Skin of body (tissue), 2 donors: ENCODE measurements around the gene CST2. TPM values are rescaled to one million over a fixed set of nuclear protein-coding genes. Genes with fewer than 3 reads are reported as not detected.
"Not testable (repeated sequence)": the region's sequence is repeated elsewhere in the genome, so short reads cannot be mapped to it uniquely, and the experiment has no call there.

Experiments
- DNase-seq: peaks from one replicate; lab custom pipeline; 2025; lab: John Stamatoyannopoulos, UW
- total RNA-seq: library from RNA; depleted of rRNA; stranded (reverse); fragments of >200 nt; gene quantifications from one replicate; pipeline ENCODE4 v1.2.3, GENCODE V29; 2014

The CST2 gene
- total RNA-seq, 1 donor from 2014 or later = not detected

DNA sequence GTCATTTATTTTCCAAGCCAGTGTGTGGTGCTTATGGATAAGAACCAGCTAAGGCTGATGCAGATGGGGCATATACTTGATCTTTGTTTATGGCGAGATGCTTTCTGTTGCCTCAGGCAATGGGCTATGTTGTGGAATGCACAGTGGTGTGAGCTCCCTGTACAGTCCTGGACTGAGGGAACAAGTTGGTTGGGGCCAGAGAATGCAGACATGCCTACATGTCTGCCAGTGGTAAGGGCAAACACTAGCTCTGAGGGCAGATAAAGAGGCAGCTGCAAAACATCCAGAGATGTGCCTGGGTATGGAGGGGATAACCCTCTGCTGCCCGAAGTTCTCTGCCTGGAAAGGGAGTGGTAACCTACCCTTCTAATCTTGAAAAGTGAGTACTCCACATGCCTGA, 16.2 kb downstream of the CST2 start:
- DNase-seq = not testable (repeated sequence)

DNA sequence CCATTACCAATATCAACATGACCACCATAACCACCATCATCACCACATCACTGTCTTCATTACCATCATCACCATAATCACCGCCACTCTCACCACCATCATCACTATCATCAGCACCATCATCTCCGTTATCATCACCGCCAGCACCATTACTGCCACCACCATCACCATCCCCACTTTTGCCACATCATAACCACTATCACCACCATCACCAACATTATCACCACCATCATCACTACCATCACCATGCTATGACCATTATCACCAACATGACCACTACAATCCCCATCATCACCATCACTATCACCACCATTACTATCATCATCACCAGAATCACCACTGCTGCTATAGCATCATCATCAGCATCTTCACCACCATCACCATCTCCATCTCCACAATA, 25.7 kb downstream of the CST2 start:
- DNase-seq = no peak

DNA sequence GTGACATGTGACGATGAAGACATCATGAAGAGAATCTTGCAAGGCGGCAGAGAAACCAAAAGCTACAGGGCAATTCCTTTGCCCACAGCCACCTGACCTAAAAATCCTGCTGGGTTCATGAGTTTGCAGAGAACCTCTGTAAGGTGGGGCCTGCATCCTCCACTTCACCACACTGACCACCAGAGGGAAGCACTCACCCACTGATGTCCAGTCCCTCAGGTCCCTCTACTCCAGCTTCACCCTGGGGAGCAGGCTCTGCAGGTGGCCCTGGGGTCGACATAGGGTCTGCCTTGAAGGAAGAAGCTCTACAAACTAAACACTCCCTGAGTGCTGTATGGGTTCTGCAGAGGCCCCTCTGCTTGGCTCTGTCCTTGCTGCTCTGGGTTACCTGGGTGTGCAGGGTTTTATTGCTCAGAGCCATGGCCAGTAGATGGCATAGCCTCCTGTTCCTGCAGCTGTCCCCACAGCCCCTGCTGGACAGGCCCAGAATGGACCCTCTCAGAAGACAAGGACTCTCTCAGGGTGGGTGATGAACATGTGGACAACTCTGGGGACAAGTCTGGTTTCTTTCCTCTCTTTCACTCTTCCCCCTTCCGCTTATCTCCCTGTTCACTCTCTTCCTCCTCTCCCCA, 27.2 kb downstream of the CST2 start:
- DNase-seq = not testable (repeated sequence)

DNA sequence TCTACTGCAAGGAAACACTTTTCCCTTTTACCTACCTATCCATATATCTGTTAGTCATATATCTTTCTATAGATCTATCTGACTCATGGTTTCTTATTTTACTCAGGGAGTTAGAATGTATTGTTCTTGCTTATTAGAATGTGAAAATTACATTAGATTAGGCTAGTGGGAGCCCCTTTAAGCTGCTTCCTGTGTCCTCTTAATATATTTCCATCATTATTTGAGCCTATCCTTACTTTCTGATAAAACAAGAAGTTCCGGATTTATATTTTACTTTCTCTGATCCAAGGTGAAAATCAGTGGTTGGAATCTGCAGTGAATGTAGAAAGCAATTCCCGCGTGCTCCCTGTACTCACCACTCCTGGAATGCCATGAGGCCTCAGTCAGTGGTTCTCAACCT, 31.0 kb downstream of the CST2 start:
- DNase-seq = no peak

DNA sequence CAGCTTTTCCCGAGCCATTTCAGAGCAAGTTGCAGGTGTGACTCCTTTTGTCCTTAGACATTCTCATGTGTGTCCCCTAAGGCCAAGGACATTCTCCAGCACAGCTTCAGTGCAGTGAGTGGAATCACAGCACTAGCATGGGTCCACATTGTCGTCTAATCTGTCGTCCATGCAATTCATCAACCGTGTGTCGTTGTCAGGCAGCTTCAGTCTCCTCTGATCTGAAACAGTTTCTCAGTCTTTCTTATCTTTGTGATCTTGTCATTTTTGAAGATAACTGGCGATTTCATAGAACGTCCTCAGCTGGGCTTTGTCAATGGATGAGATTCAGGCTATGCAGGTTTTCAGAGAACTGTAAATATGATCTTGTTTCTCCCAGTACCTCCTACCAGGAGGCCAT, 31.7 kb downstream of the CST2 start:
- no peak for DNase-seq

GRCh38 chr20:23794065-23794464, 32.5 kb downstream of the CST2 start:
- no peak for DNase-seq

DNA sequence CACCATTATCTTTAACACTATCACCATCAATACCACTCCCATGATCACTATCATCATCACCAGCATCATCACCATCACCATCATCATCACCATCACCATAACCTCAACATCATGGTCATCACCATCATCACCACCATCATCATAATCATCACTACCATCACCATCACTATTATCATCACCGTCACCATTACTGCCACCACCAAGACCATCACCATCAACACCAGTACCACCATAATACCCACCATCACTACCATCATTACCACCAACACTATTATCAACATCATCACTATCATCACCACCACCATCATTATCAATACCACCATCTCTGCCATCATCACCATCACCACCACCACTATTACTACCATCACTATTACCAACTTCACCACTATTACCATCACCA, 43.1 kb downstream of the CST2 start:
- DNase-seq = no peak

DNA sequence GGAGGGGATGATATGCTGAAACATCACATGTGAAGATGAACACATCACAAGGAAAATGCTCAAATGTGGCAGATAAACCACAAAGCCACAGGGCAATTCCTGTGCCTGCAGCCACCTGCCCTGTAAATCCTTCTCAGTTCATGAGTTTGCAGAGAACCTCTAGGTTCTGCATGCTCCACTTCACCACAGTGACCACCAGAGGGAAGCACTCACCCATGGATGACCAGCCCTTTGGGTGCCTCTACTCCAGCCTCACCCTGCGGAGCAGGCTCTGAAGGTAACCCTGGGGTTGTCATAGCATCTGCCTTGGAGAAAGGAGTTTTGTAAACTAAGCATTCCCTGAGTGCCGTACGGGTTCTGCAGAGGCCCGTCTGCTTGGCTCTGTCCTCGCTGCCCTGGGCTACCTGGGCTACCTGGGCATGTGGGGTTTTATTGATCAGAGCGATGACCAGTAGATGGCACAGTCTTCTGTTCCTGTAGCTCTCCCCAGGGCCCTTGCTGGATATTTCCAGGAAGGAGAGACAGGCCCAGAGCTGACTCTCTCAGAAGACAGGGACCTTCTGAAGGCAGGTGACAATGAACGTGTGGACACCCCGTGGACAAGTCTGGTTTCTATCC, 44.1 kb downstream of the CST2 start:
- no peak for DNase-seq

- DNase-seq = not testable (repeated sequence)
These were observed 47.9 kb downstream of the CST2 start for GRCh38 chr20:23778676-23779075.

DNA sequence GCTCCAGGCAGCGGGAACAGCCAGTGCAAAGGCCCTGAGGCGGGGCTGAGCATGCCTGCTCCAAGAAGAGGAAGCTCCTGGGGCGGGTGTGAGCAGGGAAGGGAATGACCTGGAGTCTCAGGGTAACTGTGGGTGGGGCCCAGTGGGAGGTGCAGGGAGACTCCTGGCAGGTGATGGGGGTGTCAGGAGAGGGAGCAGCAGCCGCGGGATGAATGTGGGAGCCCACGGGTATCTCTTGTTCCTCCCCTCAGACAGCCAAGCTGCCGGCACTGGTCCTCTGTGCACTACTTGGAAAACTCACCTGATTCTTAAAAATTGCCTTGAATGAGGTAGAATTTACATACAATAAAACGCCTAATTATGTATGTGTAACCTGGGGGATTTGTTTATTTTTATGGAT, 49.1 kb downstream of the CST2 start:
- not testable (repeated sequence) for DNase-seq

GRCh38 chr20:23776067-23776771, 50.3 kb downstream of the CST2 start:
- DNase-seq = no peak

- no peak for DNase-seq
These were observed 52.4 kb downstream of the CST2 start for GRCh38 chr20:23774081-23774480.

Other genes starting within 250 kb of the CST2 start
- not detected for gene CST9, start 220.8 kb downstream of the CST2 start, total RNA-seq
- 69.7 TPM for gene CST3, start 188.8 kb downstream of the CST2 start, total RNA-seq
- gene CST4, start 137.7 kb downstream of the CST2 start, total RNA-seq = not detected
- gene CST1, start 75.8 kb downstream of the CST2 start, total RNA-seq = not detected
- not detected for gene CST5, start 53.0 kb upstream of the CST2 start, total RNA-seq
- gene GGTLC1, start 162.1 kb upstream of the CST2 start, total RNA-seq = not detected